G401 (cell line): ENCODE measurements around the gene MAP1LC3B2. TPM values are rescaled to one million over a fixed set of nuclear protein-coding genes. Genes with fewer than 3 reads are reported as not detected.

ENCODE experiments used
- DNase-seq: peaks from one replicate; pipeline ENCODE4 v3.0.0-alpha.2; 2015; ENCODE audit warnings: low spot score
- in situ Hi-C: cut with HindIII; loops from 2 replicates; pipeline ENCODE4 v1.10.0; 2016; ENCODE audit warnings: low sequenced_read_pairs, mixed read lengths
- total RNA-seq: library from RNA; depleted of rRNA; stranded (reverse); fragments of >200 nt; shearing (Covaris generic); gene quantifications from 2 replicates; pipeline ENCODE4 v1.2.3, GENCODE V29; 2014

The MAP1LC3B2 gene
- total RNA-seq, 1 experiment from 2014 or later: 0.34 TPM

DNA sequence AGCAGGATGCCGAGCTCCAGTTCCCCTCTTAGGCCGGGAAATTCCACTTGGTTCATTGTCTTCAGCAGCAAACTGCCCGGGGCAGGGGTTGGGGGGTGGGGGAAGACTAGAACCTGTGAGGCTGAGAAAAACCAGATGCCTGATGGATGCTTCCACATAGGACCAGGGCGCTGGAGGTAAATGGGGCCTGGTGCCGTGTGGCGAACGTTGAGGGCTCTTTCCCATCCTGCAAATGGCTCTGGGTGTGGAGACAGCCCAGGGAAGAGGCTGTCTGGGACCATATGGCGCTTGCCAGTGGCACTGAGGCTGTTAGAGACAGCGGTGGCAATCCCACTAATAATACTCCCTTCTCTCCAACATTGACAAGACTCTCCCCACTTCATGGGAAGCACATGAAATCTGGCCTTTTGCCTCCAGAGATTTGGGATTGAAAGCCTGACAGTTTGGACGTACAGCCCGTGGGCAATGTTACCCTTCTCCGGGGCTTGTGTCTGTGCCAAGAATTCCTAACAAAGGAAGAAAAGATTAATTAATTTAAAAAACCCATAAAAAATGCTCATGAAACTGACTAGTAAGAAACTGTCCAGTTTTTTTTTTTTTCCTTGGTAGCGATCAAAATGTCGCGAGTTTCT lies 44.5 kb downstream of the MAP1LC3B2 start:
- in situ Hi-C loops: no loop called here

DNA sequence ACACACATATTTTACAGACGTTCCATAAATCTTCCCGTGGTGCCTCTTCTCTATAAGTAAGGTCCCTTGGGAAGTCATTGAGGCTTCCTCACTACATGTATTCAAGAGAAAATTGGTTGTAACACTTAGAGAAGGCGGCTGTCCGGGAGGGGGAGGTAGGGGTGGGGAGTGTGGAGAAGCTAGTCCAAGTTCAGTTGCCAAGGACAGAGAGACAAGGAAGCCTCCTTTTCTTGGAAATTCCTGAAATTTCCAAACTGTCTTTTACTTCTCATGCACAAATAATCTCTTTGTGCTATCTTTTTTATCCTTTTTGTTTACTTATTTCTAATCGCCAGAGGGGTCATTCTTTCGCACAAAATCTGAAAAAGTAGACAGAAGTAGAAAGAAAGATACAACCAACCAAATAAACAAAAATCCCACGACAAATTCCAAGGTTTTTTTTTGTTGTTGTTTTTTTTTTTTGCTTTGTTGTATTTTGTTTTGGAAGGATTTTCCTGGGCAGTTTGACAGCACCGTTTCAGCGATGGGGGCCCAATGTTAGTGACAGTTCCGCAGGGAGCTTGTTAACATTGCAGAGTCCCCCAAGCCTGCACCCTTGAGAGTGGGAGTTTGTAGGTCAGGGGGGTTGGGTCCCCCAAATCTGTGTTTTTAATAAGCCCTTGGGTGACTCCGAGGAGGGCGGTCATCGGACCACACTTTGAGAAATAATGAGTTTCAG lies 45.2 kb downstream of the MAP1LC3B2 start:
- in situ Hi-C loops: no loop called here
- no peak for DNase-seq

More for the DNA sequence above, 44.5 kb downstream of the MAP1LC3B2 start:
- DNase-seq: no peak

DNA sequence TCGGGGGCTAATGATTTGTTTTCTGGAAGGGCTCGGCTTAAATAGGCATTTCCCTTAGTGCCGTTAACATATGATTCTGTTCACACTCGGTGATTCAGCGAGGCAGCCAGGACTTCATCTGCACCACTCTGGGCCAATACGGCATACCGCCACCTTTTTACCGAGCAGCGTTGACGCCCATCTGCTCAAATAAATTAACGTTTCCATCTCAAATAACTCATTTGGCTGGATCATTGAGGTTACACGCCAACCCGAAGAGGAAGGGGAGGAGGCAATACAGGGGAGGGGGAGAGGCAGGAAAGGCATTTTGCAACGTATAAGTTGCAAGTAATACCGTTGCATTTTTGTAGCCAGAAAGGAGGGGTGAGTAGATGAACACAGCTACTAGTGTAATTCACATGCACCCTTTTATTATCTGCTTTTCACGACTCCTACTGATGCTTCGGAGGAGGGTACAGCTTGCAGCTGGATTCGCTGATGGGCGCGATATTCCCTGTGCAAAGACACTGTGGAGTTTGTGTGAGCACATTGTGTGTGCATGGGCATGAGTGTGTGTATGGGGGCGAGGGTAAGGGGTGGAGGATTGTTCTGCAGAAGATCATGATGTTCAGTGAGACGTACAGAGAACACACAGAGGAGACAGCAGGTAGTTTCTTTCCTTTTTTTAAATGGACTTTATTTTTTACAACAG lies 45.9 kb downstream of the MAP1LC3B2 start:
- peak; percentile 87 for DNase-seq
- in situ Hi-C loops: no loop called here

DNA sequence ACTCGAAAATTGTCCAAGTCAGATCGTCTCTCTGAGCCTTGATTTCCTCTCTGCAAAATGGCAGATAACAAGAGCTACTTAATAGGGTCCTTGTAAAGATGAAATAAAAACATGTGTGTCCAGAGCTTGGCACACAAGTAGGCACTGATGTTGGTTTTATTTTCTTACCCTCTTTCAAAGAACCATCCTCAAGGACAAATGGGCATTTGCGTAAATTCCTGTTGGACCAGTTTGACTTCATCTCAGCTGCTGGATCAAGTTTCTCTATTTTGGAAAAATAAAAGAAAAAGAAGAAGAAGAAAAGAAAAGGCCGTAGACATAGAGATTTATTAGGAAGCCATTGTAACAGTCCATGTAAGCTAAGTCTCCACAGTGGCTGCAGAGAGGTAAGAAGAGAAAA lies 47.2 kb downstream of the MAP1LC3B2 start:
- in situ Hi-C loops: no loop called here
- DNase-seq: no peak

DNA sequence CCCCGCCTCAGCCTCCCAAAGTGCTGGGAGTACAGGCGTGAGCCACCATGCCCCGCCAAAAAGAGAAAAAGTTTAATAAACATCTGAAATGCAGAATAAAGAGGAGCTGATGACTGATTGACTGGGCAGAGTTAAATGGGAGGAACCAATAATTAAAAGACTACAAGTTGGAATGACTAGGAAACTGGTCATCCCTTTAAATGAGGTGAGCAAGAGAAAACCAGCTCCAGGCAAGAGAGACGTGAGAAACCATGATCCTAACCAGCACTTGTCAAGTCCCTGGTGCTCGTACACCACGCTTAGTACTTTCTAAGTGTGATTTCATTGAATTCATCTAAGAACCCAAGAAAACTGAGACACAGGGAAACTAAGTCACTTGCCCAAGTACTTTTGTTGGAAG lies 47.9 kb downstream of the MAP1LC3B2 start:
- DNase-seq: no peak
- in situ Hi-C loops: no loop called here

DNA sequence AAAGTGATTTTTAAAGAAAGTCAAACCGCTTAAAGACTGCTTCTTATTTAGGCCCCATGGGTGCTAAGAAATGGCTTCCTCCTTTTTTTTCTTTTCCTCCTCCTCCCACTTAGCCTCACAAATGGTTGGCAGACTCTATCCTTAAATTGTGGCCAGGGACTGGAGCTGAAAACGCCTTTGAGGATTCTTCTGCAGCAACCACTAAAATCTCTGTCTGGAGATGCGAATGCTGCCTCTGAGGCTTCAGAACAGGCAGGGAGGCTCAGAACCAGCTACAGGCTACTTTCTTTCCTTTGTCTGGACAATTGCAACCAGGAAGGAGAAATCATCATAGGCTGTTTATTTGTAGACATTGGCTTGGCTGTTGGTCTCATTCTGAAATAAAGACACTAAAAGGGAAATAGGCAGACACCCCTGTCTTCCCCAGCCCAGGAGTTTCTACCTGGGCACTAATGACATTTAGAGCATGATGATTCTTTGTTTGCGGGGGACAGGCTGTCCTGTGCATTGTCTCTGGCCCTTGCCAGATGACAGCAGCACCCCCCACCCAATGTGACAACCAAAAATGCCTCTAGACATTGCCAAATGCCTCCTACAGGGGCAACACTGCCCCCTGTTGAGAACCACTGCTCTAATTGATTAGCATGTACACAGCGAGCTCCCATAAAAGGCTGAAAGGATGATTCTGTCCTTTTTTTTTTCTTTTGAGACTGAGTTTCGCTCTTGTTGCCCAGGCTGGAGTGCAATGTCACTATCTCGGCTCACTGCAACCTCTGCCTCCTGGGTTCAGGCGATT lies 50.3 kb downstream of the MAP1LC3B2 start:
- DNase-seq: peak; percentile 40
- in situ Hi-C loops: no loop called here

DNA sequence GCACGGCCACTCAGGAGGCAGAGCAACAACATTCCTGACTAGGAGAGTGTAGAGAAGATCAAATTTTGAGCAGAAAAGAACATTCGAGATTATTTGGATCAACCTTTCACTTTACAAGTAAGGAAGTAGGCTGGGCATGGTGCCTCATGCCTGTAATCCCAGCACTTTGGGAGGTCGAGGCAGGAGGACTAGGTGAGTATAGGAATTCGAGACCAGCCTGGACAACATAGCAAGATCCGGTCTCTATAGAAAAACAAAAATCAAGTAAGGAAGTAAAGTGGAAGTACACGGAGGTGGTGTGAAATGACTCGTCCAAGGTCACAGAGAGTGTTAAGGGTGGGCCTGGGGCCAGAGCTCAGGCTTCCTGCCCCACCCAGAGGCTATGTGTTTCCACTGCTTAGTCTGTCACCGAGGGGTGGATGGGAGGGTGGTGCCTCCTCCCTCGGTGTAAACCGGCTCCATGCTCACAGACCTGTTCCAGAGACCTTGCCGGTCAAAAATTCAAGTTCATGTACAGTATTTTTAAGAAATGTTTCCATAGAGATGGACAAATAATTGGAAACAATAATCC lies 51.9 kb downstream of the MAP1LC3B2 start:
- in situ Hi-C loops: no loop called here

DNA sequence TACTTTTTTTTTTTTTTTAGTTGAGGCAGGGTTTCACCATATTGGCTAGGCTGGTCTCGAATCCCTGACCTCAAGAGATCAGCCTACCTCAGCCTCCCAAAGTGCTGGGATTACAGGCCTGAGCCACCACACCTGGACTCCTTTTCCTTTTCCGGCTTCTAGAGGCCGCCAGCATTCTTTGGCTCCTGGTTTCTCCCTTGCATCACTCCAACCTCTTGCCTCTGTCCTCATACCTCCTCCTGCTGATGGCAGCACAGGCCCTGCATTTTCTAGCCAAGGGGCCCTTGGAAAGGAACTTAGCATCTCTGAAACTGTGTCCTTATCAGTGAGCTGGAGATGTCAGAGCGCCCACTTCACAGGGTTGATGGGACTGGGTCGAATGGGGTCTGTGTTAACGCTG lies 53.3 kb downstream of the MAP1LC3B2 start:
- in situ Hi-C loops: no loop called here
- no peak for DNase-seq

More for the DNA sequence above, 51.9 kb downstream of the MAP1LC3B2 start:
- no peak for DNase-seq

DNA sequence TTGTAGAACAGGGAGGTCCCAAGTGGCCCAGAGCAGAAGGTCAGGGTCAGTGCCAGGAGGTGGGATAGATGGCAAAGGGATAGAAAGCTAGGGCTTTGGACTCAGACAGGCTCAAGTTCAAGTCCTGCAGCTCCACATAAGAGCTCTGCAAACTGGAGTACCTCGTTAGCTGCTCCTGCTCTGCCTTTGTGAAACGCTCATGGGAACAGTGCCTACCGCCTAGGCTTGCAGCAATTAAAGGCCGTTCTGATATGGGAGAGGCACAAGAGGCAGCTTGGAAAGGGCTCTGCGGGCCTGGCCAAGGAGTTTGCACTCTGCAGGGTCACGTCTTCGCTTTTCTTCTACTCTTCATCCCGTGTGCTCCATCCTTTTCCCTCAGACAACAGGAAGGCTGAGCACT lies 54.1 kb downstream of the MAP1LC3B2 start:
- peak; percentile 58 for DNase-seq
- in situ Hi-C loops: no loop called here

DNA sequence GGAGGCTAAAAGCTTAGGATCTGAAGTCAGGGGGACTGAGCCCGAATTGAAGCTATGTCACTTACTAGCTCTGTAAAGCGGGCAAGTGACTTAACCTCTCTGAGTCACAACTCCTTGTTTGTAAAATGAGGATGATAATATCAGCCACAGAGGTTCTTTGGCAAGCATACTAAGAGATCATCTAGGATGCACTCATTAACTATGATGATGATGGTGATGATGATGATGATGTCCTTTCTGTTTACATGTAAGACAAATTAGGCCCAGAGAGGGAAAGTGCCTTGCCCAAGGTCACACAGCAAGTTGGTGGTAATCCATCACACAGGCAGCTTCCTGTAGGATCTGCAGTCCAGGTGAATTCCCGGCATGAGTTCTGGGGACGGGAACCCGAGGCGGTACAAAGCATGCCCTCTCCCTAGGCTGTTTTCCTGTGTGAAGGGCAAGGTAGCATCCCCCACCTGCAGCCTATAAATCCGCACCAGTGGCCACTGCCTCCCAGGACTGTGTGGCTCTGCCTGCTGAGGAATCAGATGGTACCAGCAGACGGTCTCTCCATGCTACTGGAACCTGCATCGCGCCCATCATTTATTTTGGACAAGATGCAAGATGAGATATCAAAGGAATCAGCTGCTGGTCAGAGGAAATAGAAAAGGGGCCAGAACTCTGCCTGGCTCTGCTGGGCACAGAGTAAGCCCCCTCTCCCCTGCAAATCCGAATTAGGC lies 55.2 kb downstream of the MAP1LC3B2 start:
- peak; percentile 95 for DNase-seq
- in situ Hi-C loops: no loop called here

DNA sequence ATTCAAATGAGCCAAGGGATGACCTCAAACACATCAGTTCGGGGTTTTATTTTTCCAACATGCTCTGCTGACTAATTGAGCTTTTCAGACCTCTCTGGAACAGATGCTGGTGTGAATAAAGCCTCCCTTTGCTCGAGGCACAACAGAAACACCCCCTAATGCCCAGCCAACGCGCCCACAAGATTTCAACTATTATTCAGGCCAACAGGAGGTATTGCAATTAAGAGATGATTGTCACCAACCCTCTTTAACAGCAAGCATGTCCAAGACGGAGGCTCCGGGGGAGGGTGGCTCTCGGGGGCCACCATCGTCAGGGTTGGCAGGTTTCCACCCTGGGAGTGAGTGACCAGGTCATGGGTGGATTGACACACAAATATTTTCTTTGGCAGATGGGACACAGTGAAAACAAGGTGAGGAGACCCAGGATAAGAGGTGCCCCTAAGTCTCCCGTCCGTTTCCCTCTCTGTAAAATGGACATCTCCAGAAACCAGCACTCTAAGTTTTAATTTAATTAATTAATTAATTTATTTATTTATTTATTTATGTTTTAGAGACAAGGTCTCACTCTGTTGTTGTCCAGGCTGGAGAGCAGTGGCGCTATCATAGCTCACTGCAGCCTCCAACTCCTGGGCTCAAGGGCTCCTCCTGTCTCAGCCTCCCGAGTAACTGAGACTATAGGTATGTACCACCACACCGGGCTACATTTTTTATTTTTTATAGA lies 56.1 kb downstream of the MAP1LC3B2 start:
- peak; percentile 61 for DNase-seq
- in situ Hi-C loops: no loop called here

DNA sequence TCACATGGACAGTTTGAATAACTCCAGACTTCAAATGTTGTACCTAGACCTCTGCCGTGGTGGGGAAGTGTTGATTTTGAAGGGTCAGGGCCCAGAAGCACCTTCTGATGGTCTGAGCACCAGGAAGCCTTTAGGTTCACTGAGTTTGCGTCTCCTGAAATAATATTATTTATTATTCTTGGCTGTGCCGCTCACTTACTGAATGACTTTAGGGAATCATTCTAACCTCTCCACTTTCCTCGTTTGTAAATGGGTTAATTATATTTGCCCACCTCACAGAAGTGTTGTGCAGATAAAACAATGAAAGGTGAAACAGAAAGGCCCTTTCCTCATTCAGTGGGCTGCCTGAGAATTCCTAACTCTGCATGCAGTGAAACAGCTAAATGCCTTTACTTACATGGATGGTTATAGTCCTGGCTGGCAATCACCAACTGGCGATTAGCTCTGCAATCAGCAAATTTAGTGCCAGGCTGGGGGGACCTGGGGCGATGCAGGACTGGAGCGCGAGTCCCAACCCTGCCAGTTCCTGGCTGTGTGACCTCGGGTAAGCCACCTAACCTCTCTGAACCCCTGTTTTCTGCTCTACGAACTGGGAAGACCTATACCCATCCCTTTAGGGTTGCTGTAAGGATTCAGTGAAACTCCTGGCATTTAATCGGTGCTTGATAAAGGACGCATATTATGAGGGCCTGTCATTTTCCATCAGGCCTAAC lies 57.5 kb downstream of the MAP1LC3B2 start:
- in situ Hi-C loops: no loop called here

DNA sequence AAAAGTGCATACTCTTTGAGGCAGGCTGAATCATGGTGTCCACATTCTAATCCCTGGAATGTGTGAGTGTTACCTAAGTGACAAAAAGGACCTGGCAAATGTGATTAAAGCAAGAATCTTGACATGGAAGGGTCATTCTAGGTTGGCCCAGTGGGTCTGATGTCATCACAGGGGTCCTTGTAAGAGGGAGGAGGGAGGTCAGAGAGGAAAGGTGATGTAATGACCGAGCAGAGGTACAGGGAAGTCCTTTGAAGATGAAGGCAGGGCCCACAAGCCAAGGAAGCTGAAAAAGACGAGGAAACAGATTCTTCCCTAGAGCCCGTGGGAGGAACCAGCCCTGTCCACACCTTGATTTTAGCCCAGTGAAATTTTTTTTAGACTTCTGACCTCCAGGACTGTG lies 60.1 kb downstream of the MAP1LC3B2 start:
- in situ Hi-C loops: no loop called here
- no peak for DNase-seq

More for the DNA sequence above, 57.5 kb downstream of the MAP1LC3B2 start:
- DNase-seq: no peak

DNA sequence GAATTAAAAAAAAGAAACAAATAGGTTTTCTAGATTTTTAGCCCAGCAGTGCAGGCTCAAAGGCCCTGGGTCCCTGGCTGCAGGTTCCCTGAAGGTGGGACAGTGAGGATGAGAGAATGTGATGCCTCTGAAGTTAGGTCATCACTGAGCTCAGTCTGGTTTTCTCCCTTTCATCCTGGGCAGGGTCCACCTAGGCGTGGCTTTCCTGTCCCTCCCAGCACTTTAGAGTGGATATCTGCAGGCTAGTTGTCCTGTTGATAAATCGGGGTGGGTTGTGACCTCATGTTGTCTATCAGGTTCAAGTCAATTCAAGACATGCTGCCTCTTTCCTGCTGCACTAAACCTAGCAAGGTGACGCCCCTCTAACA lies 60.9 kb downstream of the MAP1LC3B2 start:
- in situ Hi-C loops: no loop called here
- DNase-seq: no peak

DNA sequence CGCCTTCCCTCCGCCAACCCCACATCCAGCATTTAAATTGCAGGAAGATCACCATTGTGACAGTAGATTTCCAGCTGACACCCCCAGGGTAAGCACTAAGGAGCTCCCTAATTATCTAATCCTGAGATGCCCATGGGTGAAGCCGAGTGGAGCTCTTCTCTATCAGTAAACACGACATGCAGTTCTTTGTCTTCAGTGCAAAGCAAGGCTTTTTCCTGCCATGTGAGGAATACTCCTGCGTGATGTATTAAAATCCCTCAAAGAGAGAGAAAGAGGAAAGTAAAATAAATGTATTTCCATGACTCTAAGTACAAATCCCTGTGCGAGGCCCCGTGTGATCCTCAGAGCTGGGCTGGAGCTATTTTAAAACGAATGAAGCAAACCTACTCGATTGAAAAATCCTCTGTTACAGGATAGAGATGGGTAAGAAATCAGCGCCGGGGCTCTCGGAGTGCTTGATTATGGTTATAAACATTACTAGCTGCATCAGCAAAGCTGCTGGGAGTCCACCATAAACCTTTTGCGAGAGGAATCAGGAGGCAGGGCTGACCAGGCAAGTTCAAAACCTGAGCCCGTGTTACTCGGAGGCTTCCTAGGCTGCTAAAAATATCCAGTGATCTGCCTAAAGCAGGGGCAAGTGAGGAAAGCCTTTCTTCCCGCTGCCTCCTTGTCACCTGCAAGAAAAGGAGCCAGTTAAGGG lies 61.5 kb downstream of the MAP1LC3B2 start:
- peak; percentile 70 for DNase-seq
- in situ Hi-C loops: no loop called here

DNA sequence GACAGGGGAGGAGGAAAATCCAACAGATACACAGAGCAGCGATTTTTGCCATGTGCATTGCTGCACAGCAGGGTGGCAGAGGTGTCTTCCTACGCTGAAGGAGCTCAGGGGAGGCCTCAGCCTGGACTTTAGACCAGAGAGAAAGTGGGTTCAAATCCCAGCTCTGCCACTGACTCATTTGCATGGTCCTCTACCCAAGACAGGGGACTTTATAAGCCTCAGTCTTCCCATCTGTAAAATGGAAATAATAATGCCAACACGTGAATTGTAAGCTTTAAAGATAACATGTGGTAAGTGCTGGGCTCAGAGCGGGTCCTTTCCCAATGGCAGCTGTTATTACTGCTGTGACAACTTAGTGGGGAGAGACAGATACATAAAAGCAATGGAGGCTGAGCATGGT lies 62.0 kb downstream of the MAP1LC3B2 start:
- no peak for DNase-seq
- in situ Hi-C loops: no loop called here

DNA sequence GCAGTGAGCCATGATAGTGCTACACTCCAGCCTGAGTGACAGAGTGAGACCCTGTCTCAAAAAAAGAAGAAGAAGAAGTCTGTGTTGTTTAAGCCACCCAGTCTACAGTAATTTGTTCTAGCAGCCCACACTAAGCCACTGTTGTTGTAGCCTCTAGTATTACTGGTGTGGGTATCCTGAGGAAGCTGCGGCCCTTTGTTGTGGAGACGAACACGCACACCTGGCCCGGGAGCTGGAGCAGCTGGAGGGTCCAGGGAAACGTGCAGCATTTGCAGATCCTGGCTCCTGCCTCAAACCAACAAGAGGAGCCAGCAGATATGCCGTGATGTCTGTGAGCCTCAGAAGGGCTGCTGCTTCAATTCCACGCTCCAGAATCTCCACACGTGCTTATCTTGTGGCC lies 65.3 kb downstream of the MAP1LC3B2 start:
- no peak for DNase-seq
- in situ Hi-C loops: no loop called here
